K562 (cell line): Measurements from ENCODE around the gene FGF21. TPM values are rescaled to one million over a fixed set of nuclear protein-coding genes. Genes with fewer than 3 reads are reported as not detected.
A peak's percentile ranks its signal among the peaks of the same experiment; 100 is the strongest.

Source experiments
- ATAC-seq: fragments of 200-7000 bp; cut with Tn5 transposase; 3 replicates; pipeline ENCODE4 v1.9.1; 2020; ENCODE audit warnings: moderate library complexity
- BruUV-seq: library from RNA; stranded (reverse); fragments of 400-500 nt; replicated peaks from 2 replicates; lab custom pipeline; 2021; lab: Mats Ljungman, UMichigan
- CTCF ChIA-PET: fragments of 300-600 bp; formaldehyde crosslinking; extraction: SDS; loops from one replicate; lab custom pipeline; 2021; ENCODE audit warnings: low intra/inter-chr PET ratio; lab: Yijun Ruan, JAX
- POLR2A ChIA-PET: fragments of 300-600, 350-650 bp; sonication (Branson Sonifier 250); formaldehyde crosslinking; extraction: SDS; loops from one replicate; lab custom pipeline; 2021; ENCODE audit warnings: antibody characterized with exemption, inconsistent platforms; lab: Yijun Ruan, JAX
- DNase-seq, 4 experiments: peaks; one replicate each; pipeline versions ENCODE4 v3.0.0 to v3.0.0-alpha.2; 2011 to 2018; ENCODE audit warnings: low spot score in 3 of 4, mixed read lengths in 3 of 4; ENCODE audit errors: extremely low read depth in 1 of 4
- FAIRE-seq: peaks from 2 replicates; lab custom pipeline; 2011; peaks lifted over from hg19 to GRCh38; lab: Jason Lieb, UNC
- H2AFZ ChIP-seq: 2 replicates; pipeline ENCODE4 v1.6.0; 2011; ENCODE audit warnings: low read depth, low read length, control low read depth, inconsistent platforms
- H3K27ac ChIP-seq: fragments of 200-600 bp; 3 replicates; pipeline ENCODE4 v1.8.0; 2011; ENCODE audit warnings: low read depth, mild to moderate bottlenecking, control low read depth, inconsistent platforms, low read length, moderate library complexity, mixed read lengths; ENCODE audit errors: extremely low read depth
- H3K27me3 ChIP-seq, 2 experiments: fragments of 300-600 bp in 1 of 2; 2 replicates in 1 of 2; 3 replicates in 1 of 2; pipeline versions ENCODE4 v1.6.0 to v1.8.0; 2011; ENCODE audit warnings: inconsistent platforms in 2 of 2, low read length in 2 of 2, mild to moderate bottlenecking in 1 of 2, mixed read lengths in 1 of 2, moderate library complexity in 1 of 2; ENCODE audit not compliant: control insufficient read depth in 2 of 2, insufficient read depth in 2 of 2
- H3K36me3 ChIP-seq: fragments of 300-600 bp; 3 replicates; pipeline ENCODE4 v1.8.0; 2011; ENCODE audit warnings: mild to moderate bottlenecking, low read length, inconsistent platforms; ENCODE audit not compliant: control insufficient read depth, insufficient read depth
- H3K4me1 ChIP-seq, 2 experiments: fragments of 200-600 bp in 1 of 2; replicated peaks in 1 of 2; 2 replicates in 1 of 2; 3 replicates in 1 of 2; pipeline versions ENCODE4 v1.5.1 to v1.8.0; 2011; ENCODE audit warnings: inconsistent platforms in 2 of 2, low read length in 2 of 2, mild to moderate bottlenecking in 1 of 2, mixed read lengths in 1 of 2, moderate library complexity in 1 of 2; ENCODE audit not compliant: control insufficient read depth in 2 of 2, insufficient read depth in 2 of 2
- H3K4me2 ChIP-seq: 2 replicates; pipeline ENCODE4 v1.6.1; 2011; ENCODE audit warnings: low read length, control low read depth, inconsistent platforms, mixed read lengths; ENCODE audit not compliant: insufficient read depth
- H3K4me3 ChIP-seq: fragments of 200-600 bp; sonication (generic), shearing (Covaris generic); 2 replicates; pipeline ENCODE4 v1.5.1; 2016; ENCODE audit warnings: control low read depth, inconsistent platforms
- H3K79me2 ChIP-seq: fragments of 200-600 bp; 3 replicates; pipeline ENCODE4 v1.8.0; 2011; ENCODE audit warnings: low read length, inconsistent platforms; ENCODE audit not compliant: control insufficient read depth, insufficient read depth
- H3K9ac ChIP-seq, 2 experiments: 2 replicates each; pipeline versions ENCODE4 v1.6.0 to v1.6.1; 2011; ENCODE audit warnings: low read depth in 2 of 2, low read length in 2 of 2, control low read depth in 1 of 2, inconsistent platforms in 1 of 2, mild to moderate bottlenecking in 1 of 2, mixed read lengths in 1 of 2; ENCODE audit not compliant: insufficient read depth in 1 of 2
- H3K9me1 ChIP-seq: one replicate; pipeline ENCODE4 v1.6.0; 2011; ENCODE audit warnings: inconsistent platforms, mild to moderate bottlenecking, low read length, moderate library complexity; ENCODE audit not compliant: control insufficient read depth, insufficient read depth
- H3K9me3 ChIP-seq: replicated peaks from 2 replicates; pipeline ENCODE4 v1.5.1; 2011; ENCODE audit warnings: low read depth, low read length, inconsistent platforms; ENCODE audit not compliant: control insufficient read depth, insufficient read depth
- H4K20me1 ChIP-seq: replicated peaks from 2 replicates; pipeline ENCODE4 v1.6.1; 2011; ENCODE audit warnings: low read length, inconsistent platforms, mixed read lengths; ENCODE audit not compliant: control insufficient read depth, insufficient read depth
- HCFC1 ChIP-seq: IDR thresholded peaks from 2 replicates; pipeline ENCODE4 v1.6.1; 2012; ENCODE audit warnings: low read depth, low read length, improper control_type of control experiment
- HOXB6 ChIP-seq: fragments of 250-450 bp; sonication (Bioruptor Pico); IDR thresholded peaks from 2 replicates; pipeline ENCODE4 v1.5.1; 2022; ENCODE audit warnings: mild to moderate bottlenecking, borderline replicate concordance
- LCOR ChIP-seq: sonication (generic); formaldehyde crosslinking; IDR thresholded peaks from 2 replicates; pipeline ENCODE4 v1.8.0; 2022; ENCODE audit warnings: mild to moderate bottlenecking, missing genetic modification reagents
- NFIC ChIP-seq: fragments of 450-650 bp; IDR thresholded peaks from 2 replicates; pipeline ENCODE4 v1.6.1; 2017; ENCODE audit warnings: mild to moderate bottlenecking, inconsistent platforms
- RNF2 ChIP-seq: sonication (generic); IDR thresholded peaks from 2 replicates; pipeline ENCODE4 v1.6.1; 2016
- TEAD1 ChIP-seq, 2 experiments: fragments of 450-650 bp in 1 of 2; sonication (generic) in 1 of 2; formaldehyde crosslinking; IDR thresholded peaks; 2 replicates each; pipeline versions ENCODE4 v1.4.0 to v1.8.0; 2020 to 2022; ENCODE audit warnings: mild to moderate bottlenecking in 2 of 2, missing genetic modification reagents in 1 of 2
- ZNF274 ChIP-seq: IDR thresholded peaks from 2 replicates; pipeline ENCODE4 v1.6.1; 2011; ENCODE audit warnings: low read depth, mild to moderate bottlenecking, low read length, moderate library complexity, borderline replicate concordance
- ZNF354B ChIP-seq: fragments of 250-450 bp; sonication (Bioruptor Pico); IDR thresholded peaks from 2 replicates; pipeline ENCODE4 v1.4.0; 2020
- ZNF699 ChIP-seq: fragments of 250-450 bp; sonication (Bioruptor Pico); IDR thresholded peaks from 2 replicates; pipeline ENCODE4 v1.8.0; 2021; ENCODE audit warnings: mild to moderate bottlenecking, moderate library complexity; ENCODE audit not compliant: insufficient replicate concordance
- WGBS: fragments of 100-300 bp; shearing (Covaris generic); methylation state at CpG from one replicate; pipeline ENCODE4 v1.1.6; 2016; ENCODE audit warnings: low coverage, mixed read lengths; ENCODE audit not compliant: insufficient coverage; ENCODE audit errors: missing lambda C conversion rate; 5-methylcytosine and 5-hydroxymethylcytosine counted together
- in situ Hi-C: fragments of 300-500 bp; cut with MboI; formaldehyde crosslinking; loops from 4 replicates; pipeline ENCODE4 v1.15.0; 2018; ENCODE audit warnings: inconsistent platforms, mixed read lengths
- intact Hi-C: fragments of 100-400 bp; cut with micrococcal nuclease; formaldehyde crosslinking; loops from 2 replicates; pipeline ENCODE4 v1.14.2; 2022
- polyA plus RNA-seq, 8 experiments: library from polyadenylated mRNA; depleted of rRNA in 4 of 8; stranded (reverse) in 5 of 8; unstranded in 3 of 8; fragments of >200 nt; fragmentation: Nextera tagmentation in 2 of 8; fragmentation: Illumina TruSeq in 1 of 8; extraction: Ambion mirVana in 2 of 8; extraction: Trizol in 1 of 8; gene quantifications; 2 replicates each; pipeline versions ENCODE4 v1.2.1 to v1.2.3, GENCODE V29; 2011 to 2014; ENCODE audit warnings: inconsistent platforms in 1 of 8, missing spikeins in 1 of 8
- total RNA-seq, 7 experiments: library from RNA; depleted of rRNA in 6 of 7; stranded (reverse); fragments of >200 nt in 6 of 7; fragmentation: Illumina TruSeq in 2 of 7; extraction: Trizol in 2 of 7; gene quantifications; 2 replicates each; pipeline versions ENCODE4 v1.2.1 to v1.2.3, GENCODE V29; 2011 to 2021; ENCODE audit warnings: low replicate concordance in 1 of 7
- TF ChIP-seq, protein P1 (sequence below), 2 experiments: fragments of 150-350 bp in 1 of 2; IDR thresholded peaks; 2 replicates each; pipeline ENCODE4 v1.6.1; 2012 to 2016; ENCODE audit warnings: low read depth in 2 of 2, low read length in 2 of 2, mild to moderate bottlenecking in 1 of 2, moderate library complexity in 1 of 2
- TF ChIP-seq, protein P2 (sequence below): fragments of 250-450 bp; sonication (Bioruptor Pico); IDR thresholded peaks from 2 replicates; pipeline ENCODE4 v1.4.0; 2020; ENCODE audit warnings: mild to moderate bottlenecking, moderate library complexity, borderline replicate concordance
- TF ChIP-seq, protein P3 (sequence below): fragments of 450-650 bp; formaldehyde crosslinking; conservative IDR thresholded peaks from 2 replicates; pipeline ENCODE4 v1.4.0; 2022; ENCODE audit warnings: mild to moderate bottlenecking, missing genetic modification characterization

Gene FGF21
- total and polyA plus RNA-seq, 9 of the 15 experiments (the other 6 are each of a cell fraction or from before 2014, with no cell fraction given), result 0.04 to 0.77 (median 0.09) TPM; not detected in 6

DNA sequence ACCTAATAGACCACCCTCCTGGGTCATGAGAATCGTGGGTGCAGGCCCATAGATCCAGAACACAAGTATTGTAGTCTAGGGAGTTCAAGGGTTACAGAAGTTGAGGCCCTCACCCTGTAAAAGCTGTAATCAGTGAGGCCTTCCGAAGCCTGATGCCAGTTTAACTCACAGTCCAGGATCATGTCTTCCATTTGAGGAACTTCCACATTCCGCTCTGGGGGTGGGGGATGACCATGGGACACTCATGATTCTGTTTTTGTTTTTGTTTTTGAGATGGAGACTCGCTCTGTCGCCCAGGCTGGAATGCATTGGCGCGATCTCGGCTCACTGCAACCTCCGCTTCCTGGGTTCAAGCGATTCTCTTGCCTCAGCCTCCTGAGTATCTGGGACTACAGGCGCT, 13.2 kb upstream of the FGF21 start (continued):
- TF ChIP-seq, protein P1, sequence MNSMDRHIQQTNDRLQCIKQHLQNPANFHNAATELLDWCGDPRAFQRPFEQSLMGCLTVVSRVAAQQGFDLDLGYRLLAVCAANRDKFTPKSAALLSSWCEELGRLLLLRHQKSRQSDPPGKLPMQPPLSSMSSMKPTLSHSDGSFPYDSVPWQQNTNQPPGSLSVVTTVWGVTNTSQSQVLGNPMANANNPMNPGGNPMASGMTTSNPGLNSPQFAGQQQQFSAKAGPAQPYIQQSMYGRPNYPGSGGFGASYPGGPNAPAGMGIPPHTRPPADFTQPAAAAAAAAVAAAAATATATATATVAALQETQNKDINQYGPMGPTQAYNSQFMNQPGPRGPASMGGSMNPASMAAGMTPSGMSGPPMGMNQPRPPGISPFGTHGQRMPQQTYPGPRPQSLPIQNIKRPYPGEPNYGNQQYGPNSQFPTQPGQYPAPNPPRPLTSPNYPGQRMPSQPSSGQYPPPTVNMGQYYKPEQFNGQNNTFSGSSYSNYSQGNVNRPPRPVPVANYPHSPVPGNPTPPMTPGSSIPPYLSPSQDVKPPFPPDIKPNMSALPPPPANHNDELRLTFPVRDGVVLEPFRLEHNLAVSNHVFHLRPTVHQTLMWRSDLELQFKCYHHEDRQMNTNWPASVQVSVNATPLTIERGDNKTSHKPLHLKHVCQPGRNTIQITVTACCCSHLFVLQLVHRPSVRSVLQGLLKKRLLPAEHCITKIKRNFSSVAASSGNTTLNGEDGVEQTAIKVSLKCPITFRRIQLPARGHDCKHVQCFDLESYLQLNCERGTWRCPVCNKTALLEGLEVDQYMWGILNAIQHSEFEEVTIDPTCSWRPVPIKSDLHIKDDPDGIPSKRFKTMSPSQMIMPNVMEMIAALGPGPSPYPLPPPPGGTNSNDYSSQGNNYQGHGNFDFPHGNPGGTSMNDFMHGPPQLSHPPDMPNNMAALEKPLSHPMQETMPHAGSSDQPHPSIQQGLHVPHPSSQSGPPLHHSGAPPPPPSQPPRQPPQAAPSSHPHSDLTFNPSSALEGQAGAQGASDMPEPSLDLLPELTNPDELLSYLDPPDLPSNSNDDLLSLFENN (IDR thresholded peaks at IDR 0.05; ENCODE audit: low read depth in 2 of 2, low read length in 2 of 2), result no peak
- TF ChIP-seq, all 486 proteins: peak for 6

DNA sequence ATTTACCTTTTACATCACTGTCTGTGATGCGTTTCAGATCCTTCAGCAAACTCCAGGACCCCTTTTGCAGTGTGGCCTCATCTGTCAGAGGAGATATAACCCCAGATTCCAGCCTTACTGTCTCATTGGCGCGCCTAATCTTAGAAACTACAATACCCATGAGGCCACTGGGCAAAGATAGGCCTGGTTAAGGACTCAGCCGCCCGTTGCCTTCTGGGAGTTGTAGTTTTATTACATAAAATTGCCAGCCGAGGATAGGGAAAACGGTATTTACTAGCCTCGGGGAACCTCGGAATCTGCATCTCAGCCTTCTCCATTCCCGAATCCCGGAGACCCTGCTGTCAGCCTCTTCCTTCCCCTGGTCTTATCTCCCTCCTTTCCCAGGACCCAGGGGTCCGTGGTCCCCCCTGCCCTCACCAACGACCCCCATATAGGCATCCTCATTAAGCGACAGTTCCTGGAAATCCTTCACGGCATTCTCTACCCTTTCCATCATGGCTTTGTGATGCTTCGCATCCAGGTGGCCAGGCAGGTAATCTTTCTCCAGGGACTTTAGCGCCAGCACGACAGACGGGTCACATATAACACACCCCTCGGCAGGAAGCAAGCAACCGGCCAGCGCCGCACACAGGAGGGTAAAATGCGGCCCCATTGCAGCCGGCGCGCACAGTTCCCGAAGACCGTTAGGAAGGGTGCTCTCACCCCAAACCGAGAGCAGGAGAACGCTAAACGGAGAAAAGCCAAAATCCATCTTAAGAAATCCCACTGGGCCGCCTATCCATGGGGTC, 9.9 kb upstream of the FGF21 start:
- H3K36me3 ChIP-seq, result peaks cover 12% of the 10 kb centered on the region; the same call in 1 of the 3 replicates
- H3K79me2 ChIP-seq, result peaks cover 16% of the 10 kb centered on the region
- H3K9me1 ChIP-seq, result peaks cover 3% of the 10 kb centered on the region
- no peak overlapping the region for H3K4me3 ChIP-seq
- H3K4me2 ChIP-seq, result peak overlapping the region; percentile 27; the same call in 1 of the 2 replicates
- ChIA-PET CTCF (no interaction called here), POLR2A (interaction anchor here (1.1 kb wide), 1 partner anchor 18 kb away, joined by 3 read pairs; no protein-coding TSS in a partner anchor)
- BruUV-seq, result no TSS peak
- WGBS, result 63% methylated on average over 33 of the region's 33 CpGs
- H3K4me1 ChIP-seq, result peaks cover 39 to 47% of the 10 kb centered on the region in 2 experiments
- intact Hi-C loops, result no loop called here
- in situ Hi-C loops, result no loop called here
- no peak overlapping the region for H3K27ac ChIP-seq
- peak; percentile 63 to 85 (median 68) for DNase-seq
- H3K9me3 ChIP-seq, result no peaks in the 10 kb centered on the region
- H2AFZ ChIP-seq, result peak overlapping the region; percentile 14; the same call in 1 of the 2 replicates
- peak; percentile 89 for FAIRE-seq
- ATAC-seq, result peak; percentile 32
- H4K20me1 ChIP-seq, result no peaks in the 10 kb centered on the region
- no peaks in the 10 kb centered on the region for H3K27me3 ChIP-seq
- H3K9ac ChIP-seq, result no peak overlapping the region; a peak in 1 of 4 replicates
- TF ChIP-seq TEAD1 (CRISPR knock-in tag; IDR thresholded peaks at IDR 0.05), result peak in 1 of 2 experiments; percentile 62; a peak in 1 of 4 replicates
- TF ChIP-seq HOXB6 (CRISPR knock-in tag), result no peak
- TF ChIP-seq ZNF354B (CRISPR knock-in tag), result no peak
- no peak for TF ChIP-seq LCOR (CRISPR knock-in tag)
- no peak for TF ChIP-seq ZNF274
- TF ChIP-seq RNF2, result no peak
- TF ChIP-seq, protein P2, sequence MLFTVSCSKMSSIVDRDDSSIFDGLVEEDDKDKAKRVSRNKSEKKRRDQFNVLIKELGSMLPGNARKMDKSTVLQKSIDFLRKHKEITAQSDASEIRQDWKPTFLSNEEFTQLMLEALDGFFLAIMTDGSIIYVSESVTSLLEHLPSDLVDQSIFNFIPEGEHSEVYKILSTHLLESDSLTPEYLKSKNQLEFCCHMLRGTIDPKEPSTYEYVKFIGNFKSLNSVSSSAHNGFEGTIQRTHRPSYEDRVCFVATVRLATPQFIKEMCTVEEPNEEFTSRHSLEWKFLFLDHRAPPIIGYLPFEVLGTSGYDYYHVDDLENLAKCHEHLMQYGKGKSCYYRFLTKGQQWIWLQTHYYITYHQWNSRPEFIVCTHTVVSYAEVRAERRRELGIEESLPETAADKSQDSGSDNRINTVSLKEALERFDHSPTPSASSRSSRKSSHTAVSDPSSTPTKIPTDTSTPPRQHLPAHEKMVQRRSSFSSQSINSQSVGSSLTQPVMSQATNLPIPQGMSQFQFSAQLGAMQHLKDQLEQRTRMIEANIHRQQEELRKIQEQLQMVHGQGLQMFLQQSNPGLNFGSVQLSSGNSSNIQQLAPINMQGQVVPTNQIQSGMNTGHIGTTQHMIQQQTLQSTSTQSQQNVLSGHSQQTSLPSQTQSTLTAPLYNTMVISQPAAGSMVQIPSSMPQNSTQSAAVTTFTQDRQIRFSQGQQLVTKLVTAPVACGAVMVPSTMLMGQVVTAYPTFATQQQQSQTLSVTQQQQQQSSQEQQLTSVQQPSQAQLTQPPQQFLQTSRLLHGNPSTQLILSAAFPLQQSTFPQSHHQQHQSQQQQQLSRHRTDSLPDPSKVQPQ (CRISPR knock-in tag), result no peak
- TF ChIP-seq ZNF699 (CRISPR knock-in tag), result no peak
- TF ChIP-seq NFIC, result no peak
- TF ChIP-seq, protein P3, sequence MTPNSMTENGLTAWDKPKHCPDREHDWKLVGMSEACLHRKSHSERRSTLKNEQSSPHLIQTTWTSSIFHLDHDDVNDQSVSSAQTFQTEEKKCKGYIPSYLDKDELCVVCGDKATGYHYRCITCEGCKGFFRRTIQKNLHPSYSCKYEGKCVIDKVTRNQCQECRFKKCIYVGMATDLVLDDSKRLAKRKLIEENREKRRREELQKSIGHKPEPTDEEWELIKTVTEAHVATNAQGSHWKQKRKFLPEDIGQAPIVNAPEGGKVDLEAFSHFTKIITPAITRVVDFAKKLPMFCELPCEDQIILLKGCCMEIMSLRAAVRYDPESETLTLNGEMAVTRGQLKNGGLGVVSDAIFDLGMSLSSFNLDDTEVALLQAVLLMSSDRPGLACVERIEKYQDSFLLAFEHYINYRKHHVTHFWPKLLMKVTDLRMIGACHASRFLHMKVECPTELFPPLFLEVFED (CRISPR knock-in tag), result no peak
- TF ChIP-seq HCFC1, result peak; percentile 99
